HCT116 (cell line): ENCODE data around the gene CTNNA2. TPM values are rescaled to one million over a fixed set of nuclear protein-coding genes. Genes with fewer than 3 reads are reported as not detected.

Experiments
- ATAC-seq: fragments of 200-7000 bp; cut with Tn5 transposase; 2 replicates; pipeline ENCODE4 v1.9.1; 2020; ENCODE audit warnings: mild to moderate bottlenecking, moderate library complexity
- BruUV-seq: library from RNA; stranded (reverse); fragments of 400-500 nt; replicated peaks from 2 replicates; lab custom pipeline; 2021; lab: Mats Ljungman, UMichigan
- CTCF ChIA-PET: fragments of 300-600 bp; sonication (Branson Sonifier 250); formaldehyde crosslinking; loops from one replicate; lab custom pipeline; 2021; ENCODE audit warnings: antibody characterized with exemption; lab: Charles Lee
- POLR2A ChIA-PET: fragments of 300-600, 350-600 bp; sonication (Branson Sonifier 250); formaldehyde crosslinking; loops from one replicate; lab custom pipeline; 2021; ENCODE audit warnings: antibody characterized with exemption; lab: Charles Lee
- RAD21 ChIA-PET, 2 experiments: fragments of 300-600 bp; sonication (Branson Sonifier 250); formaldehyde crosslinking; loops; one replicate each; lab custom pipeline; 2023; ENCODE audit warnings: low total read pairs in 2 of 2; ENCODE audit not compliant: uncharacterized antibody in 2 of 2, unreplicated experiment in 2 of 2, low non-redundant PET in 1 of 2; lab: Charles Lee
- DNase-seq: peaks from one replicate; pipeline ENCODE4 v3.0.0-alpha.2; 2010; ENCODE audit warnings: low read depth, low spot score
- H2AFZ ChIP-seq: fragments of 200-600 bp; shearing (Covaris generic), sonication (generic); 2 replicates; pipeline ENCODE4 v1.6.1; 2017; ENCODE audit warnings: low read depth, mixed run types, mixed read lengths, antibody characterized with exemption, low read length; ENCODE audit not compliant: poor library complexity, severe bottlenecking
- H3K27ac ChIP-seq: 2 replicates; pipeline ENCODE4 v1.5.1; 2012; ENCODE audit warnings: low read depth, low read length
- H3K27me3 ChIP-seq: fragments of 200-600 bp; sonication (generic); 2 replicates; pipeline ENCODE4 v1.6.1; 2016; ENCODE audit warnings: mixed run types, low read length, mixed read lengths; ENCODE audit not compliant: insufficient read depth
- H3K36me3 ChIP-seq, 2 experiments: fragments of 200-500 bp in 1 of 2; fragments of 200-600 bp in 1 of 2; sonication (Bioruptor generic) in 1 of 2; sonication (generic) in 1 of 2; 2 replicates each; pipeline versions ENCODE4 v1.5.1 to v1.6.1; 2014 to 2016; ENCODE audit warnings: low read length in 2 of 2, inconsistent platforms in 1 of 2, mixed read lengths in 1 of 2, mixed run types in 1 of 2; ENCODE audit not compliant: insufficient read depth in 2 of 2, control insufficient read depth in 1 of 2
- H3K4me1 ChIP-seq, 2 experiments: fragments of 200-600 bp in 1 of 2; sonication (generic) in 1 of 2; 2 replicates each; pipeline versions ENCODE4 v1.5.1 to v1.6.1; 2012 to 2017; ENCODE audit warnings: low read length in 2 of 2, inconsistent platforms in 1 of 2, mild to moderate bottlenecking in 1 of 2, mixed read lengths in 1 of 2, mixed run types in 1 of 2, moderate library complexity in 1 of 2; ENCODE audit not compliant: insufficient read depth in 2 of 2, control insufficient read depth in 1 of 2
- H3K4me2 ChIP-seq: fragments of 200-600 bp; sonication (generic); 2 replicates; pipeline ENCODE4 v1.6.1; 2017; ENCODE audit warnings: mixed run types, low read length, mixed read lengths
- H3K4me3 ChIP-seq, 2 experiments: fragments of 200-600 bp in 1 of 2; sonication (generic) in 1 of 2; replicated peaks in 1 of 2; 2 replicates each; pipeline ENCODE4 v1.5.1; 2011 to 2016; ENCODE audit warnings: low read length in 2 of 2, control low read depth in 1 of 2, low read depth in 1 of 2, mild to moderate bottlenecking in 1 of 2, mixed read lengths in 1 of 2, mixed run types in 1 of 2
- H3K79me2 ChIP-seq: fragments of 200-600 bp; sonication (generic); 2 replicates; pipeline ENCODE4 v1.6.1; 2017; ENCODE audit warnings: mild to moderate bottlenecking, mixed run types, low read length, moderate library complexity, mixed read lengths; ENCODE audit not compliant: insufficient read depth
- H3K9ac ChIP-seq: fragments of 200-600 bp; sonication (generic); 2 replicates; pipeline ENCODE4 v1.6.1; 2016; ENCODE audit warnings: low read length, mixed read lengths
- H3K9me2 ChIP-seq: fragments of 200-600 bp; sonication (generic), shearing (Covaris generic); 2 replicates; pipeline ENCODE4 v1.6.1; 2017; ENCODE audit warnings: mixed run types, mild to moderate bottlenecking, moderate library complexity; ENCODE audit not compliant: insufficient read depth
- H3K9me3 ChIP-seq, 2 experiments: fragments of 200-500 bp in 1 of 2; fragments of 200-600 bp in 1 of 2; sonication (Bioruptor generic) in 1 of 2; sonication (generic) in 1 of 2; 2 replicates each; pipeline ENCODE4 v1.6.1; 2014 to 2017; ENCODE audit warnings: low read length in 2 of 2, mixed read lengths in 2 of 2, inconsistent platforms in 1 of 2, low read depth in 1 of 2, mild to moderate bottlenecking in 1 of 2, mixed run types in 1 of 2, moderate library complexity in 1 of 2; ENCODE audit not compliant: control insufficient read depth in 1 of 2, insufficient read depth in 1 of 2
- H4K20me1 ChIP-seq: fragments of 200-600 bp; sonication (generic), shearing (Covaris generic); 2 replicates; pipeline ENCODE4 v1.6.1; 2017; ENCODE audit warnings: mixed run types, mild to moderate bottlenecking, moderate library complexity; ENCODE audit not compliant: insufficient read depth
- CTCF ChIP-seq, 3 experiments: fragments of 200-600 bp in 1 of 3; sonication (generic) in 1 of 3; IDR thresholded peaks in 2 of 3; conservative IDR thresholded peaks in 1 of 3; 2 replicates each; pipeline ENCODE4 v1.5.1; 2012 to 2017; ENCODE audit warnings: low read depth in 2 of 3, low read length in 2 of 3, antibody characterized with exemption in 1 of 3, borderline replicate concordance in 1 of 3, control low read depth in 1 of 3, mild to moderate bottlenecking in 1 of 3, mixed read lengths in 1 of 3, mixed run types in 1 of 3, moderate library complexity in 1 of 3; ENCODE audit not compliant: insufficient read depth in 1 of 3
- EGR1 ChIP-seq: IDR thresholded peaks from 2 replicates; pipeline ENCODE4 v1.6.1; 2012; ENCODE audit warnings: low read depth
- EZH2phosphoT487 ChIP-seq: fragments of 200-600 bp; IDR thresholded peaks from 2 replicates; pipeline ENCODE4 v1.6.1; 2018; ENCODE audit warnings: antibody characterized with exemption, borderline replicate concordance
- MAX ChIP-seq: IDR thresholded peaks from 2 replicates; pipeline ENCODE4 v1.6.1; 2012
- RAD21 ChIP-seq: IDR thresholded peaks from 2 replicates; pipeline ENCODE4 v1.6.1; 2012; ENCODE audit warnings: low read depth, mild to moderate bottlenecking
- ZBTB33 ChIP-seq: IDR thresholded peaks from 2 replicates; pipeline ENCODE4 v1.6.1; 2011; ENCODE audit warnings: mild to moderate bottlenecking, low read length, moderate library complexity; ENCODE audit not compliant: insufficient replicate concordance; ENCODE audit errors: extremely low read depth
- ZFX ChIP-seq: fragments of 450-650 bp; IDR thresholded peaks from 2 replicates; pipeline ENCODE4 v1.6.1; 2017
- ZNF274 ChIP-seq: fragments of 200-500 bp; sonication (Bioruptor generic); IDR thresholded peaks from 2 replicates; pipeline ENCODE4 v1.6.1; 2014; ENCODE audit warnings: mild to moderate bottlenecking, low read depth, low read length, inconsistent platforms
- intact Hi-C: fragments of 100-400 bp; cut with micrococcal nuclease; formaldehyde crosslinking; loops from 2 replicates; pipeline ENCODE4 v1.10.0; 2022
- total RNA-seq: library from RNA; stranded (reverse); gene quantifications from one replicate; pipeline ENCODE4 v1.2.1, GENCODE V29; 2021; ENCODE audit not compliant: unreplicated experiment

CTNNA2 gene
- total RNA-seq, 1 experiment from 2014 or later, result not detected

- TF ChIP-seq CTCF (IDR thresholded peaks at IDR 0.05 in 2 of 3, conservative IDR thresholded peaks at IDR 0.05 in 1 of 3; ENCODE audit: borderline replicate concordance in 1 of 3, insufficient read depth in 1 of 3, low read depth in 2 of 3, low read length in 2 of 3), result no peak
- TF ChIP-seq ZNF274, result no peak
- TF ChIP-seq, all 23 proteins: peak for 0
Observed at GRCh38 chr2:79697200-79697599, 184.3 kb downstream of the CTNNA2 start (continued).

- Histone ChIP-seq H4K20me1 (no peaks in the 10 kb centered on the region), H3K79me2 (no peaks in the 10 kb centered on the region), H3K4me1 (no peaks in the 10 kb centered on the region), H3K9ac (no peak overlapping the region), H3K9me2 (no peaks in the 10 kb centered on the region), H3K36me3 (no peaks in the 10 kb centered on the region), H3K27me3 (no peaks in the 10 kb centered on the region), H3K27ac (no peak overlapping the region), H3K4me3 (no peak overlapping the region), H2AFZ (no peak overlapping the region), H3K4me2 (no peak overlapping the region), H3K9me3 (peaks cover 4 to 36% of the 10 kb centered on the region in 2 experiments; a peak in 2 of 4 replicates)
- intact Hi-C loops, result no loop called here
- POLR2A ChIA-PET, result no interaction called here
- RAD21 ChIA-PET, result no interaction called here
- ATAC-seq (no peak), DNase-seq (no peak)
- TF ChIP-seq CTCF (IDR thresholded peaks at IDR 0.05 in 2 of 3, conservative IDR thresholded peaks at IDR 0.05 in 1 of 3; ENCODE audit: borderline replicate concordance in 1 of 3, insufficient read depth in 1 of 3, low read depth in 2 of 3, low read length in 2 of 3), result no peak
- no peak for TF ChIP-seq EGR1
- no peak for TF ChIP-seq ZBTB33
- TF ChIP-seq RAD21, result no peak
- no peak for TF ChIP-seq ZNF274
- no peak for TF ChIP-seq MAX
- TF ChIP-seq ZFX, result no peak
- no peak for TF ChIP-seq EZH2phosphoT487
- BruUV-seq, result no TSS peak
- CTCF ChIA-PET, result no interaction called here
Observed at GRCh38 chr2:79700651-79701050, 187.8 kb downstream of the CTNNA2 start.
